Loucy (cell line): ENCODE results near the gene CEP112.
"Not testable (repeated sequence)": the region's sequence is repeated elsewhere in the genome, so short reads cannot be mapped to it uniquely, and the experiment has no call there.

Source experiments
- H2AFZ ChIP-seq: fragments of 200-600 bp; sonication (generic); 2 replicates; pipeline ENCODE4 v1.6.0; 2016; ENCODE audit warnings: antibody characterized with exemption, mild to moderate bottlenecking, low read length, moderate library complexity
- H3F3A ChIP-seq: fragments of 200-600 bp; 2 replicates; pipeline ENCODE4 v1.6.0; 2016; ENCODE audit warnings: antibody characterized with exemption, low read depth, mild to moderate bottlenecking
- H3K27me3 ChIP-seq: fragments of 200-600 bp; sonication (generic); 2 replicates; pipeline ENCODE4 v1.6.1; 2014; ENCODE audit warnings: low read length, mild to moderate bottlenecking; ENCODE audit not compliant: insufficient read depth, poor library complexity, severe bottlenecking
- H3K36me3 ChIP-seq: fragments of 200-600 bp; sonication (generic); 2 replicates; pipeline ENCODE4 v1.6.1; 2016; ENCODE audit warnings: low read length; ENCODE audit not compliant: insufficient read depth
- H3K4me1 ChIP-seq: fragments of 200-600 bp; sonication (generic); 2 replicates; pipeline ENCODE4 v1.5.1; 2014; ENCODE audit warnings: low read length, mild to moderate bottlenecking; ENCODE audit not compliant: insufficient read depth, poor library complexity, severe bottlenecking
- H3K4me2 ChIP-seq: fragments of 200-600 bp; sonication (generic); 2 replicates; pipeline ENCODE4 v1.6.0; 2014; ENCODE audit warnings: antibody characterized with exemption, low read length, low read depth, mild to moderate bottlenecking; ENCODE audit not compliant: poor library complexity, severe bottlenecking
- H3K4me3 ChIP-seq: fragments of 200-600 bp; sonication (generic); 2 replicates; pipeline ENCODE4 v1.5.1; 2014; ENCODE audit warnings: low read length, mild to moderate bottlenecking, mixed read lengths; ENCODE audit not compliant: poor library complexity, severe bottlenecking
- H3K79me2 ChIP-seq: fragments of 200-600 bp; sonication (generic); 2 replicates; pipeline ENCODE4 v1.6.1; 2014; ENCODE audit warnings: low read length; ENCODE audit not compliant: insufficient read depth
- H3K9ac ChIP-seq: fragments of 200-600 bp; sonication (generic); 2 replicates; pipeline ENCODE4 v1.6.0; 2014; ENCODE audit warnings: mild to moderate bottlenecking, low read depth, low read length, moderate library complexity; ENCODE audit not compliant: poor library complexity, severe bottlenecking
- H3K9me2 ChIP-seq: fragments of 200-600 bp; sonication (generic); replicated peaks from 2 replicates; pipeline ENCODE4 v1.6.1; 2016; ENCODE audit warnings: low read depth, low read length, mixed read lengths
- H3K9me3 ChIP-seq: fragments of 200-600 bp; sonication (generic); 2 replicates; pipeline ENCODE4 v1.6.1; 2014; ENCODE audit warnings: mild to moderate bottlenecking, antibody characterized with exemption, low read length, low read depth; ENCODE audit not compliant: insufficient read depth
- H4K20me1 ChIP-seq: fragments of 200-600 bp; sonication (generic); 2 replicates; pipeline ENCODE4 v1.6.0; 2014; ENCODE audit warnings: antibody characterized with exemption, low read length, mild to moderate bottlenecking; ENCODE audit not compliant: insufficient read depth, poor library complexity, severe bottlenecking
- EZH2phosphoT487 ChIP-seq: fragments of 200-600 bp; IDR thresholded peaks from 2 replicates; pipeline ENCODE4 v1.6.1; 2018; ENCODE audit warnings: antibody characterized with exemption, mild to moderate bottlenecking, moderate library complexity, borderline replicate concordance
- TF ChIP-seq, protein P1 (sequence below): fragments of 200-600 bp; sonication (generic); conservative IDR thresholded peaks from 2 replicates; pipeline ENCODE4 v1.5.1; 2014; ENCODE audit warnings: mild to moderate bottlenecking, antibody characterized with exemption, low read length

CEP112 gene

DNA sequence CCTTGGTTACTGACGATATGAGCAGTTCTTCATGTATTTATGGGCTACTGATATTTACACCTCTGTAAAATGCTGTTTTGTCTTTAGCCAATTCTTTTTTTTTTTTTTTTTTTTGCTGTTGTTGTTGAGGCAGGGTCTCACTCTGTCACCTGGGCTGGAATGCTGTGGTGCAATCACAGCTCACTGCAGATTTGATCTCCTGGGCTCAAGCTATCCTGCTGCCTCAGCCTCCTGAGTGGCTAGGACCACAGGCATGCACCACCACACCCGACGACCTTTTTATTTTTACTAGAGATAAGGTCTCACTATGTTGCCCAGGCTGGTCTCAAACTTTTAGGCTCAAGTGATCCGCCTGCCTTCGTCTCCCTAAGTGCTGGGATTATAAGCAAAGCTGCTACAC is 405.5 kb downstream of the CEP112 start:
- H3K4me1 ChIP-seq = no peaks in the 10 kb centered on the region
- no peaks in the 10 kb centered on the region for H4K20me1 ChIP-seq
- no peak overlapping the region for H2AFZ ChIP-seq
- no peak for TF ChIP-seq EZH2phosphoT487
- TF ChIP-seq, protein P1, sequence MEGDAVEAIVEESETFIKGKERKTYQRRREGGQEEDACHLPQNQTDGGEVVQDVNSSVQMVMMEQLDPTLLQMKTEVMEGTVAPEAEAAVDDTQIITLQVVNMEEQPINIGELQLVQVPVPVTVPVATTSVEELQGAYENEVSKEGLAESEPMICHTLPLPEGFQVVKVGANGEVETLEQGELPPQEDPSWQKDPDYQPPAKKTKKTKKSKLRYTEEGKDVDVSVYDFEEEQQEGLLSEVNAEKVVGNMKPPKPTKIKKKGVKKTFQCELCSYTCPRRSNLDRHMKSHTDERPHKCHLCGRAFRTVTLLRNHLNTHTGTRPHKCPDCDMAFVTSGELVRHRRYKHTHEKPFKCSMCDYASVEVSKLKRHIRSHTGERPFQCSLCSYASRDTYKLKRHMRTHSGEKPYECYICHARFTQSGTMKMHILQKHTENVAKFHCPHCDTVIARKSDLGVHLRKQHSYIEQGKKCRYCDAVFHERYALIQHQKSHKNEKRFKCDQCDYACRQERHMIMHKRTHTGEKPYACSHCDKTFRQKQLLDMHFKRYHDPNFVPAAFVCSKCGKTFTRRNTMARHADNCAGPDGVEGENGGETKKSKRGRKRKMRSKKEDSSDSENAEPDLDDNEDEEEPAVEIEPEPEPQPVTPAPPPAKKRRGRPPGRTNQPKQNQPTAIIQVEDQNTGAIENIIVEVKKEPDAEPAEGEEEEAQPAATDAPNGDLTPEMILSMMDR = no peak
- H3K9ac ChIP-seq = no peak overlapping the region
- no peaks in the 10 kb centered on the region for H3K27me3 ChIP-seq
- no peaks in the 10 kb centered on the region for H3K79me2 ChIP-seq
- no peaks in the 10 kb centered on the region for H3K9me3 ChIP-seq
- no peaks in the 10 kb centered on the region for H3K36me3 ChIP-seq
- no peak overlapping the region for H3K4me3 ChIP-seq
- no peak overlapping the region for H3K4me2 ChIP-seq
- H3F3A ChIP-seq = no peaks in the 10 kb centered on the region
- H3K9me2 ChIP-seq = no peaks in the 10 kb centered on the region

DNA sequence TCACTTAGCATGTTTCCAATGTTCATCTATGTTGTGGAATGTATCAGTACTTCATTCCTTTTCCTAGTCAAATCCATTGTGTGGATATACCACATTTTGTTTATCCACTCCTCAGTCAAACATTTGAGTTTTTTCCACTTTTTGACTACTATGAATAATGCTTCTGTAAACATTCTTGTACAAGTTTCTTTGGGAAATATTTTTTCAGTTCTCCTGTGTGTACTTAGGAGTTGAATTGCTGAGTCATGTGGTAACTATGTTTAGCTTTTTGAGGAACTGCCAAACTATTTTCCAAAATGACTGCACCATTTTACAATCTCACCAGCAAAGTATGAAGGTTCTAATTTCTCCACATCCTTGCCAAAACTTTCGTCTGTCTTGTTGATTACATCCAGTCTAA is 406.8 kb downstream of the CEP112 start:
- Histone ChIP-seq H3K4me3 (no peak overlapping the region), H3K79me2 (no peaks in the 10 kb centered on the region), H3K27me3 (no peaks in the 10 kb centered on the region), H3K4me2 (no peak overlapping the region), H3F3A (no peaks in the 10 kb centered on the region), H3K36me3 (no peaks in the 10 kb centered on the region), H2AFZ (no peak overlapping the region), H3K9me3 (no peaks in the 10 kb centered on the region), H3K9ac (no peak overlapping the region), H3K9me2 (no peaks in the 10 kb centered on the region), H3K4me1 (no peaks in the 10 kb centered on the region), H4K20me1 (no peaks in the 10 kb centered on the region)
- TF ChIP-seq, protein P1 = no peak
- no peak for TF ChIP-seq EZH2phosphoT487

DNA sequence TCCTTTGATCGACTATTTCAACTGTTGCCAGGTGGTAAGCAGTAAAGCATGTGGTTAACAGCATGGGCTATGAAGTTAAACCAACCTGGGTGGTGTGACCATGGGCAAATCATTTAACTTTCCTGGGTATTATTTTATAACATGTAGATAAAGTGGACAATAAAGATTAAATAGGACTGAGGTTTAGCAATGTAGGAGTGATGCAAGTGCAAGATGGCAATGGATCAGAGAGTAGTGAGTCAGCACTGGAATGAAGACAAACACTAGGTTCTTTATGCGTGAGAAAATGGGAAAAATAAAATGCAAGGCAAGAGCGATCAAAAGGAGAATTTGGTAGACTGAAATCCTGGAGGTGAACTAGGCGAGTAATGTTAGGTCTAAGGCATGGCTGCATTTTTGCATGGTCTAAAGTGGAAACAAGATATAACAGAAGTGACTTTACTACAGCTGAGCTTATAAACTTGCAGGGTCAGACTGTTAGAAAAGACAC is 408.0 kb downstream of the CEP112 start:
- Histone ChIP-seq H3K4me3 (no peak overlapping the region), H3K79me2 (no peaks in the 10 kb centered on the region), H3K36me3 (no peaks in the 10 kb centered on the region), H3K4me2 (no peak overlapping the region), H3K9me3 (no peaks in the 10 kb centered on the region), H3K9me2 (no peaks in the 10 kb centered on the region), H3K9ac (no peak overlapping the region), H4K20me1 (no peaks in the 10 kb centered on the region), H2AFZ (no peak overlapping the region), H3F3A (no peaks in the 10 kb centered on the region), H3K27me3 (no peaks in the 10 kb centered on the region), H3K4me1 (no peaks in the 10 kb centered on the region)
- TF ChIP-seq EZH2phosphoT487 = no peak
- TF ChIP-seq, protein P1 = no peak

DNA sequence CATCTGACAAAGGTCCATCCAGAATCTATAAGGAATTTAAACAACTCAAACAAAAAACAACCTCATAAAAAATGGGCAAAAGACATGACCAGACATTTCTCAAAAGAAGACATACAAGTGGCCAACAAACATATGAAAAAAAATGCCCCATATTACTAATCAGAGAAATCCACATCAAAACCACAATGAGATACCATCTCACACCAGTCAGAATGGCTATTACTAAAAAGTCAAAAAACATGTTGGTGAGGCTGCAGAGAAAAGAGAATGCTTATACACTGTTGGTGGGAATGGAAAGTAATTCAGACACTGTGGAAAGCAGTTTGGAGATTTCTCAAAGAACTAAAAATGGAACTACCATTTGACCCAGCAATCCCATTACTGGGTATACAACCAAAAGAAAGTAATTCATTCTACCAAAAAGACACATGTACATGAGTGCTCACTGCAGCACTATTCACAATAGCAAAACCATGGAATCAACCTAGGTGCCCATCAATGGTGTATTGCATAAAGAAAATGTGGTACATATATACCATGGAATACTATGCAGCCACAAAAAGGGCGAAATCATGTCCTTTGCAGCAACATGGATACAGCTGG is 409.7 kb downstream of the CEP112 start:
- H3K4me1 ChIP-seq, H3K9me2 ChIP-seq, H3K4me3 ChIP-seq, H2AFZ ChIP-seq, H3K36me3 ChIP-seq, H3K27me3 ChIP-seq, H3F3A ChIP-seq, H3K9ac ChIP-seq, H3K4me2 ChIP-seq, H3K9me3 ChIP-seq, H4K20me1 ChIP-seq, H3K79me2 ChIP-seq: not testable (repeated sequence)
